ENCODE data around the gene SLC28A2. TPM values are rescaled to one million over a fixed set of nuclear protein-coding genes. Genes with fewer than 3 reads are reported as not detected.

Gene SLC28A2
- total and polyA plus RNA-seq, 9 of the 15 experiments (the other 6 are each of a cell fraction or from before 2014, with no cell fraction given): 0.03 to 0.04 TPM; not detected in 7

- TF ChIP-seq, protein P1, sequence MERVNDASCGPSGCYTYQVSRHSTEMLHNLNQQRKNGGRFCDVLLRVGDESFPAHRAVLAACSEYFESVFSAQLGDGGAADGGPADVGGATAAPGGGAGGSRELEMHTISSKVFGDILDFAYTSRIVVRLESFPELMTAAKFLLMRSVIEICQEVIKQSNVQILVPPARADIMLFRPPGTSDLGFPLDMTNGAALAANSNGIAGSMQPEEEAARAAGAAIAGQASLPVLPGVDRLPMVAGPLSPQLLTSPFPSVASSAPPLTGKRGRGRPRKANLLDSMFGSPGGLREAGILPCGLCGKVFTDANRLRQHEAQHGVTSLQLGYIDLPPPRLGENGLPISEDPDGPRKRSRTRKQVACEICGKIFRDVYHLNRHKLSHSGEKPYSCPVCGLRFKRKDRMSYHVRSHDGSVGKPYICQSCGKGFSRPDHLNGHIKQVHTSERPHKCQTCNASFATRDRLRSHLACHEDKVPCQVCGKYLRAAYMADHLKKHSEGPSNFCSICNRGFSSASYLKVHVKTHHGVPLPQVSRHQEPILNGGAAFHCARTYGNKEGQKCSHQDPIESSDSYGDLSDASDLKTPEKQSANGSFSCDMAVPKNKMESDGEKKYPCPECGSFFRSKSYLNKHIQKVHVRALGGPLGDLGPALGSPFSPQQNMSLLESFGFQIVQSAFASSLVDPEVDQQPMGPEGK (CRISPR knock-in tag; IDR thresholded peaks at IDR 0.05; ENCODE audit: borderline replicate concordance): no peak
- TF ChIP-seq ZNF445 (CRISPR knock-in tag; IDR thresholded peaks at IDR 0.05; ENCODE audit: low read depth) (no peak), PML (IDR thresholded peaks at IDR 0.05; ENCODE audit: low read length) (peak; percentile 63), NFIC (IDR thresholded peaks at IDR 0.05) (peak; percentile 46; the same call in 1 of the 2 replicates), EGR1 (conservative IDR thresholded peaks at IDR 0.05) (peak; percentile 86), MCM2 (IDR thresholded peaks at IDR 0.05; ENCODE audit: low read depth) (no peak), KLF16 (IDR thresholded peaks at IDR 0.05) (peak; percentile 65; the same call in 1 of the 2 replicates), CBFA2T2 (conservative IDR thresholded peaks at IDR 0.05) (peak; percentile 89), POLR2AphosphoS5 (IDR thresholded peaks at IDR 0.05; ENCODE audit: control insufficient read depth, insufficient read depth, low read depth, low read length) (peak; percentile 64; the same call in 1 of the 2 replicates), CBX1 (IDR thresholded peaks at IDR 0.05; ENCODE audit: low read depth) (no peak), E2F8 (IDR thresholded peaks at IDR 0.05; ENCODE audit: low read depth, partially characterized antibody) (no peak), TCF3 (CRISPR knock-in tag; IDR thresholded peaks at IDR 0.05) (peak; percentile 72), KDM1A (IDR thresholded peaks at IDR 0.05) (peak; percentile 62 to 65), CTBP1 (IDR thresholded peaks at IDR 0.05; ENCODE audit: borderline replicate concordance) (peak; percentile 41; the same call in 1 of the 2 replicates), SOX6 (IDR thresholded peaks at IDR 0.05) (peak; percentile 67), MTA2 (IDR thresholded peaks at IDR 0.05; ENCODE audit: low read depth) (peak; percentile 38; the same call in 1 of the 2 replicates), SMAD2 (IDR thresholded peaks at IDR 0.05; ENCODE audit: low read depth, low read length) (no peak)
Observed at GRCh38 chr15:45212493-45212892, 39.5 kb upstream of the SLC28A2 start (continued).
